Central memory CD8-positive, alpha-beta T cell (primary cell): ENCODE results near the gene MAST3.
"Not testable (repeated sequence)": the region's sequence is repeated elsewhere in the genome, so short reads cannot be mapped to it uniquely, and the experiment has no call there.

Experiments used
- ATAC-seq: fragments of 150-1000 bp; cut with Tn5 transposase; replicated peaks from 2 replicates; pipeline ENCODE4 v1.10.0; 2022; ENCODE audit warnings: mild to moderate bottlenecking, moderate FRiP score, moderate number of reproducible peaks; ENCODE audit not compliant: poor library complexity, severe bottlenecking; ENCODE audit errors: extremely low read depth
- DNase-seq, 2 donors: peaks; one replicate each; pipeline ENCODE4 v3.0.0; 2021; ENCODE audit warnings: low spot score in 2 of 2
- H3K27ac Mint-ChIP-seq: one replicate; pipeline ENCODE4 v1.8.0; 2022; ENCODE audit warnings: low read depth, mild to moderate bottlenecking, moderate library complexity, mixed read lengths
- H3K27me3 Mint-ChIP-seq: one replicate; pipeline ENCODE4 v1.8.0; 2022; ENCODE audit warnings: mixed read lengths
- H3K36me3 Mint-ChIP-seq: one replicate; pipeline ENCODE4 v1.8.0; 2022; ENCODE audit warnings: mild to moderate bottlenecking, moderate library complexity, mixed read lengths; ENCODE audit not compliant: insufficient read depth
- H3K4me1 Mint-ChIP-seq: one replicate; pipeline ENCODE4 v1.8.0; 2022; ENCODE audit warnings: mixed read lengths
- H3K4me3 Mint-ChIP-seq: one replicate; pipeline ENCODE4 v1.8.0; 2022; ENCODE audit warnings: mild to moderate bottlenecking, moderate library complexity, mixed read lengths
- H3K9me3 Mint-ChIP-seq: one replicate; pipeline ENCODE4 v1.8.0; 2022; ENCODE audit warnings: mixed read lengths

The MAST3 gene

DNA sequence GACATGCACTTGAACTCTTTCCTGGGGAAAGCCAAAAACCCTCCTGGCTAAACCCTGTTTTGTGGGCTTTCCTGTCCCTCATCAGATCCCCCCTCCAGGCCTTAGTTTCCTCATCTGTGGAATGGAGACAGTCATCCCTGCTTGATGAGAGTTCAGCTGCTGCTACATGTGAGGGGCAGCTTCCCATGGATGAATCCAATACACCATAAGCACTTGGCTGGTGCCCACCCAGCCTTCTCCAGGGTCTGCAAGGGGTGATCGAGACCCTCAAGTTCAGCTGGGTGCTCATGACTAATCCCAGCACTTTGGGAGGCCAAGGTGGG, 32.4 kb upstream of the MAST3 start:
- Mint-ChIP-seq H3K4me1 (no peaks in the 10 kb centered on the region), H3K27ac (no peak overlapping the region), H3K36me3 (peaks cover 31% of the 10 kb centered on the region), H3K4me3 (no peak overlapping the region), H3K27me3 (no peaks in the 10 kb centered on the region), H3K9me3 (no peaks in the 10 kb centered on the region)
- DNase-seq (no peak), ATAC-seq (no peak)

DNA sequence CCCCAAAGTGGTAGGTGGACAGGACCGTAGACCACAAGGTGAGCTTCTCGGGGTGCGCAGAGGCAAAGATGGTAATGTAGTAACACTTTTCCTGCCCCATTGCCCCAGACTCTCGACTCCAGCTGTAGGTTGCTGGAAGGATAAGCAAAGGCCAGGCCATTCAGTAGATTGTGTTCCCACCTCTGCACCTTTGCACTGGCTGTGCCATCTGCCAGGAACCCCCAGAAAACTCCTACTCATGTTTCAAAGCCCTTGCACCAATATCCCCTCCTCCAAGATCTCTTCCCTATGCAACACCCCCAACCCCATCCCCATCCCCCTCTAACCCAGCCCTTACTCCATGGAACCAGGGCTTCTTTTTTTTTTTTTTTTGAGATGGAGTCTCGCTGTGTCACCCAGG, 29.2 kb upstream of the MAST3 start:
- Mint-ChIP-seq H3K36me3 (peaks cover 34% of the 10 kb centered on the region), H3K27ac (no peak overlapping the region)

DNA sequence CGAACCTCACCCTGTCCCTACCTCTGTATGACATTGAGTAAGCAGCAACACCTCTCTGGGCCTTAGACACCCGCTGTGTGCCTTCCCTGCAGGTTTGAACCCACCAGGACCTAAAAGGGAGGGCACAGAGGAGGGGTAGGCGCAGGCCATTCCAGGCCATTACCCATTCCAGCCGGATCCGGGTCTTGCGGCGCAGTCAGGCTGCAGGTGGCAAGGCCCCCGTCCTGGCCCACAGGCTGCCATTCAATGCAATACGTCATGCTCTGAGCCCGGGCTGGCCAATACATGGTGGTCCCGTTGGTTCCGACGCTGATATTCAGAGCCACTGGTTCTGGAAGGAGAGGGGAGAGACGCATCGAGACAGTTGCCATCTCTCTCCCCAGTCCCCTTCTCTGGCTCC, 28.2 kb upstream of the MAST3 start:
- ATAC-seq (no peak), DNase-seq (no peak)
- H3K36me3 Mint-ChIP-seq = peaks cover 33% of the 10 kb centered on the region
- no peak overlapping the region for H3K27ac Mint-ChIP-seq
- peaks cover 10% of the 10 kb centered on the region for H3K4me1 Mint-ChIP-seq
- H3K27me3 Mint-ChIP-seq = no peaks in the 10 kb centered on the region
- no peak overlapping the region for H3K4me3 Mint-ChIP-seq
- H3K9me3 Mint-ChIP-seq = no peaks in the 10 kb centered on the region

More for the DNA sequence above, 29.2 kb upstream of the MAST3 start:
- Mint-ChIP-seq H3K27me3 (no peaks in the 10 kb centered on the region), H3K4me3 (no peak overlapping the region), H3K9me3 (no peaks in the 10 kb centered on the region), H3K4me1 (peaks cover 5% of the 10 kb centered on the region)
- DNase-seq (no peak), ATAC-seq (no peak)

DNA sequence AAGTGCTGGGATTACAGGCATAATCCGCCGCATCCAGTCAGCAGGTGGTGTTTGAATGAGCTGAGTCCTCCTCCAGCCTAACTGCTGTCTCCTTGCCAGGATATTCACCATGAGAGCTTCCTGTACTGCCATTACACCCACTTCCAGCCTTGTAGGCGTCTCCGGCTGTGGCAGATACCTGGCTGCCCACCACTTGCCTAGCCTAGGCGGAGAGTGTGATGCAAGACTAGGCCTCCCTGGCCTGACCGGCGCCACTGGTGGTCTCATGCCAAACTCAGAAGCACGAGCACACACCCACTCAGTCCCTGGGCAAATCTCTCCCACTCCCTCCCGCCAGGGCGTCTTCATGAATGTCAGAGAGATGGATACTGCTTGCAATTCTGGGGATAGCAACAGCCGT, 27.4 kb upstream of the MAST3 start:
- no peak overlapping the region for H3K4me3 Mint-ChIP-seq
- H3K27me3 Mint-ChIP-seq = no peaks in the 10 kb centered on the region
- peaks cover 10% of the 10 kb centered on the region for H3K4me1 Mint-ChIP-seq
- ATAC-seq (no peak), DNase-seq (no peak)
- peaks cover 36% of the 10 kb centered on the region for H3K36me3 Mint-ChIP-seq
- H3K9me3 Mint-ChIP-seq = no peaks in the 10 kb centered on the region
- no peak overlapping the region for H3K27ac Mint-ChIP-seq

DNA sequence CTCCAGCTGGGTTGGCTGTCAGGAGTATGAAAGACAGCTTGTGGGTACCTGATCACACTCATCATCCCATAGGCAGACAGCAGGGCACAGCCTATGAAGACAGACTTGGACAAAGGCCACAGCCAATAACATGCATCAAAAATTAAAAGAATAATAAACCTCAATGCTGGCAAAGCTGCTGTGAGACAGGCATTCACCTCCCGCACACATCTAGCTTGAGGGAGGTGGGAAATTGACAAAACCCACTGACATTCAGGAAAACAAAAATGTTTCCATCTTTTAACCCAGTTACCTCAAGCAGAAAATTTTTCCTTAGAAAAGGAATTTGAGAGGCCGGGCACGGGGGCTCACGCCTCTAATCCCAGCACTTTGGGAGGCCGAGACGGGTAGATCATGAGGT, 25.2 kb upstream of the MAST3 start:
- no peaks in the 10 kb centered on the region for H3K27me3 Mint-ChIP-seq
- H3K27ac Mint-ChIP-seq = no peak overlapping the region
- H3K4me3 Mint-ChIP-seq = no peak overlapping the region
- DNase-seq = no peak
- H3K36me3 Mint-ChIP-seq = peaks cover 50% of the 10 kb centered on the region
- no peaks in the 10 kb centered on the region for H3K9me3 Mint-ChIP-seq
- peaks cover 10% of the 10 kb centered on the region for H3K4me1 Mint-ChIP-seq
- no peak for ATAC-seq

DNA sequence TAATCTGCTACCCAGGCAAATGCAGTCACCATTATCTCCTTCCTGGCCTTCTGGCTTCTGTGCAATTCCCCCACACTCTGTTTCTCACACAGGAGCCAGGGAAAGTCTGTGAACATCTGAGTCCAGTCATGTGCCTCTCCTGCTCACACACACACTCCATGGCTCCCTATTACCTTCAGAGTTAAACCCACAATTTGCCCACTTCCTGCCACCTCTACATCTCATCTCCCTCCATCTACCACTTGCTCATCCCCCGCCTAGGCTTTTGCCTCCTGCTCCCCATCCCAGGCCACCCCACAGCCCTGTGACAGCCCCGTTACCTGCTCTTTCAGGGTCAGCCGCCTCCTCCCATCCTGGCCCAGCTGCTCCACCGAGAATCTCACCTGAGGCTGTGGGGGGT, 24.4 kb upstream of the MAST3 start:
- Mint-ChIP-seq H3K27ac (peak overlapping the region; percentile 24), H3K9me3 (no peaks in the 10 kb centered on the region), H3K36me3 (peaks cover 54% of the 10 kb centered on the region), H3K27me3 (no peaks in the 10 kb centered on the region), H3K4me3 (no peak overlapping the region), H3K4me1 (peaks cover 10% of the 10 kb centered on the region)
- DNase-seq (no peak), ATAC-seq (no peak)

DNA sequence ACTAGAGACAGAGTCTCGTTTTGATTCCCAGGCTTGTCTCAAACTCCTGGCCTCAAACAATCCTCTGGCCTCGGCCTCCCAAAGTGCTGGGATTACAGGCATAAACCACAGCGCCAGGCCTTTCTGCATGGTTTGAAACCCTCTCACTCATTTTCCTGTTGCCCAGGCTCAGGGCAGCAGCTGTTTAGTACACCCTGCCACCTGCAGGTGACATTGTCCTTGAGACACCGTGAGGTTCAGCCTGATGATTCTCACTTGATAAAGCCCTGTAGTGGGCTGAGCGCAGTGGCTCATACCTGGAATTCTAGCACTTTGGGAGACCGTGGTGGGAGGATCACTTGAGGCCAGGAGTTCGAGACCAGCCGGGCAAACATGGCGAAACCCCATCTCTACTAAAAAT, 23.4 kb upstream of the MAST3 start:
- Mint-ChIP-seq H3K27me3 (no peaks in the 10 kb centered on the region), H3K4me3 (no peak overlapping the region), H3K27ac (no peak overlapping the region), H3K4me1 (peaks cover 10% of the 10 kb centered on the region), H3K9me3 (no peaks in the 10 kb centered on the region), H3K36me3 (peaks cover 48% of the 10 kb centered on the region)
- DNase-seq = no peak
- no peak for ATAC-seq

DNA sequence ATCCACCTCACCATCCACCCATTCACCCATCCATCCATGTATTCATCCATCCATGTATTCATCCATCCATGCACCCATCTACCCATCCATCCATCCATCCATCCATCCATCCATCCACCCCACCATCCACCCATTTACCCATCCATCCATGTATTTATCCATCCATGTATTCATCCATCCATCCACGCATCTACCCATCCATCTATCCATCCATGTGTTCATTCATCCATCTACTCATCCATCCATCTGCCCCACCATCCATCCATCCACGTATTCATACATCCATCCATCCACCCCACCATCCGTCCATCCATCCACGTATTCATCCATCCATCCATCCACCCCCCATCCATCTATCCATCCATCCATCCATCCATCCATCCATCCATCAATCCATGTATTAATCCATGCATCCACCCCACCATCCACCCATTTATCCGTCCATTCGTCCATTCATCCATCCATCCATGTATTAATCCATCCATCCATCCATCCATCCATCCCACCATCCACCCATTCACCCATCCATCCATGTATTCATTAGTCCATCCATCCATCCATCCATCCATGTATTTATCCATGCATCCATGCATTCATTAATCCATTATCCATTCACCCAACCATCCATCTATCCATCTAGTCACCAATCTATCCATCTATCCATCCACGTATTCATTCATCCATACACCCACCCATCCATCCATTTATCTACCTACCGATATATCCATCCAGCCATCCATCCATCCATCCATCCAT, 13.5 kb upstream of the MAST3 start:
- H3K4me1 Mint-ChIP-seq = peaks cover 38% of the 10 kb centered on the region
- H3K4me3 Mint-ChIP-seq = peak overlapping the region; percentile 97
- H3K27me3 Mint-ChIP-seq = no peaks in the 10 kb centered on the region
- peak overlapping the region; percentile 0 for H3K27ac Mint-ChIP-seq
- H3K9me3 Mint-ChIP-seq = peaks cover 6% of the 10 kb centered on the region
- DNase-seq (no peak), ATAC-seq (no peak)
- H3K36me3 Mint-ChIP-seq = peaks cover 38% of the 10 kb centered on the region

DNA sequence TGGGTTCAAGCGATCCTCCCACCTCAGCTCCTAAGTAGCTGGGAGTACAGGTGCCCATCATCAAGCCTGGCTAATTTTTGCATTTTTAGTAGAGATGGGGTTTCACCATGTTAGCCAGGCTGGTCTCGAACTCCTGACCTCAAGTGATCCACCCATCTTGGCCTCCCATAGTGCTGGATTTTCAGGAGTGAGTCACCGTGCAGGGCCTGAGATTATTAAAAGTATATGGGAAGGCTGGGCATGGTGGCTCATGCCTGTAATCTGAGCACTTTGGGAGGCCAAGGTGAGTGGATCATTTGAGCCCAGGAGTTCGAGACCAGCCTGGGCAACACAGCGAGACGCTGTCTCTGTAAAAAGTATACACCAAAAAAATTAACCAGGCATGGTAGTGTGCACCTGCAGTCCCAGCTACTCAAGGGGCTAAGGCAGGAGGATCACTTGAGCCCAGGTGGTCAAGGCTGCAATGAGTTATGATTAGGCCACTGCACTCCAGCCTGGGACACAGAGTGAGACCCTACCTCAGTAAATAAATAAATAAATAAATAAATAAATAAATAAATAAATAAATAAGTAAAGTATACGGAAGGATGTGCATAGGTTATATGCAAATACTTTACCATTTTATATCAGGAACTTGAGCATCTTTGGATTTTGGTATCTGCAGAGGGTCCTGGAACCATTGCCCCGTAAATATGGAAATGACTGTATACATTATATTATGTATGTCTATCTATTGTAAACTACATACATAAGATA, 11.7 kb upstream of the MAST3 start:
- Mint-ChIP-seq H3K4me1 (peaks cover 56% of the 10 kb centered on the region), H3K4me3 (peak overlapping the region; percentile 97), H3K9me3 (peaks cover 6% of the 10 kb centered on the region), H3K27me3 (no peaks in the 10 kb centered on the region), H3K36me3 (peaks cover 36% of the 10 kb centered on the region), H3K27ac (peak overlapping the region; percentile 97)
- no peak for ATAC-seq
- no peak for DNase-seq

DNA sequence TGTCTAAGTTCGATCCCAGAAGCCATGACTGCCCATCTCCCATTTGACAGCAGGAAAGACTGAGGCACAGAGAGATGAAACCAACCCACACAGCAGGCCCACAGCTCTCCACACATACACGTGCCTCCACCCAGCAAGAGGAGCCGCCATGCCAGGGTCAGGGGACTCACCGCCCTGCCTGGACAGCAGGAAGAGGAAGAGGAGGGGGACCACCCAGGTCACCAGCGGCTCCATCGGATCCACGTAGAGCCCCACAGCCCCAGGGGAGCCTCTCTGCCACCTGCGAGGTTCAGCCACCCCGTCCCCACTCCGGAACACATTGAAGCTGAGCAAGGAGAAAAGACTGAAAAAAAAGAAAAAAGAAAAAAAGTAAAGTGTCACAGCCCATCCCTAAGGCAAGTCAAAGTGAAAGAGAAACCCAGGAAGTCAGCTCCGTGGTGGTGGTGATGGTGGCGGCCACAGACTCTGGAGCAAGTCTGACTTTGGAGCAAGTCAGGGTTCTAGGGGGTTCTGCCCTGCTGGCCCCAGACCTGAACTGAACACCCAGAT, 10.9 kb upstream of the MAST3 start, which contains the start of gene IL12RB1:
IL12RB1 (minus strand) TSS at position 345 of the 549 bp plus-strand sequence; CDS start at position 234, 111 bp downstream.
- DNase-seq = peak in 1 of 2 donors; percentile 43
- Mint-ChIP-seq H3K4me1 (peaks cover 63% of the 10 kb centered on the region), H3K27me3 (no peaks in the 10 kb centered on the region), H3K27ac (peak within 1 kb of the TSS; percentile 97), H3K36me3 (peaks cover 35% of the 10 kb centered on the region), H3K9me3 (peaks cover 6% of the 10 kb centered on the region), H3K4me3 (peak within 1 kb of the TSS; percentile 97)
- peak; percentile 26 for ATAC-seq

DNA sequence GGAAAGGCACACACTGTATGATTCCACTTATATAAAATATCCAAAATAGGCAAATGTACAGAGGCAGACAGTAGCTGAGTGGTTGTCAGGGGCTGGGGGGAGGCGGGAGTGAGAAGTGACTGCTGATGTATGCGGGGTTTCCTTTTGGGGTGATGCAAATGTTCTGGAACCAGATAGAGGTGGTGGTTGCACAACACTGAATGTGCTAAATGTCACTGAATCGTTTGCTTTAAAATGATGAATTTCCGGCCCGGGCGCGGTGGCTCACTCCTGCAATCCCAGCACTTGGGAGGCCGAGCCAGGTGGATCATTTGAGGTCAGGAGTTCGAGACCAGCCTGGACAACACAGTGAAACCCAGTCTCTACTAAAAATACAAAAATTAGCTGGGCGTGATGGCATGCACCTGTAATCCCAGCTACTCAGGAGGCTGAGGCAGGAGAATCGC, 8.5 kb upstream of the MAST3 start:
- peak overlapping the region; percentile 74 for H3K4me3 Mint-ChIP-seq
- peak overlapping the region; percentile 99 for H3K27ac Mint-ChIP-seq
- not testable (repeated sequence) for H3K27me3 Mint-ChIP-seq, H3K9me3 Mint-ChIP-seq
- DNase-seq (peak; percentile 41 to 68), ATAC-seq (peak; percentile 88)
- peaks cover 55% of the 10 kb centered on the region for H3K4me1 Mint-ChIP-seq
- H3K36me3 Mint-ChIP-seq = peaks cover 24% of the 10 kb centered on the region

DNA sequence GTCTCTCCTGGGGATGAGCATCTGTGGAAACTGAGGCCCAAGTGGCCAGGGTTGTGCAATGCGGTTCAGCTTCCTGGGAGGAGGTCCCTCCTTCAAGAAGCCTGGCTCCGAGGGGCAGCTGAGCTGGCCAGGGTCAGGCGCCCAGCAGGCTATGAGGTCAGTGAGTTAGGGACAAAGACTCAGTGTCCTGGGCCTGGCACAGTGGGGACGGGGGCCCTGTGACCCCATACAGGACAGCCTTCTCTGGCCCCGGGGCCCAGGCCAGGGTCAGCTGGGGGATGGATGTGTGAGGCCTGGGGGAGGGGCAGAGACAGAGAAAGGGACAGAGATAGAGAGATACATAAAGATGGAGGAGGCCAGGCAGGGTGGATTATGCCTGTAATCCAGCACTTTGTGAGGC, 7.9 kb upstream of the MAST3 start:
- DNase-seq = no peak
- Mint-ChIP-seq H3K27ac (peak overlapping the region; percentile 99), H3K9me3 (no peaks in the 10 kb centered on the region), H3K27me3 (no peaks in the 10 kb centered on the region), H3K36me3 (peaks cover 24% of the 10 kb centered on the region), H3K4me3 (peak overlapping the region; percentile 74), H3K4me1 (peaks cover 49% of the 10 kb centered on the region)
- no peak for ATAC-seq
